AG08395 (cell line): ENCODE results near the gene RAB17.

Experiments used
- DNase-seq: peaks from one replicate; pipeline ENCODE4 v3.0.0; 2012; ENCODE audit warnings: mixed read lengths, low spot score

The RAB17 gene

GRCh38 chr2:237590272-237591140 is at the start of gene RAB17:
Gene RAB17, minus strand, starts transcription at chr2:237590734. Its CDS starts 4,580 bp downstream, at chr2:237586154.
- DNase-seq, result no peak

DNA sequence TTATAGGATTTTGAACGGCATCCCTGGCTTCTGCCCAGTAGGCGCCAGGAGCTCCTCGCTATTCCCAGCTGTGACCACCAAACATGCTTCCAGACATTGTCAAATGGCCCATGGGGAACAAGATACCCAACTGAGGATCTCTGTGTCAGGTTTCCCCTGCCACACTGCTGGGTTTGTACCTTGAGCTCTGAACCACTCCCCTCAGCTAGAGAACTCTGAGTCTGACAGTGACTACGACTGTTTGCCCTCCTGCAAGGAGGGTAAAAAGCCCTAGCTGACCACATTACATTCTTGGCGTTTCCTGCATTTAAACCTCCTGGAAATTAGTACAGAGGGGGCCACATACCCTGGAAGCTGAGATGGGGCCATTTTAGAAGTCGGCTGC is 49.3 kb upstream of the RAB17 start:
- DNase-seq, result no peak

DNA sequence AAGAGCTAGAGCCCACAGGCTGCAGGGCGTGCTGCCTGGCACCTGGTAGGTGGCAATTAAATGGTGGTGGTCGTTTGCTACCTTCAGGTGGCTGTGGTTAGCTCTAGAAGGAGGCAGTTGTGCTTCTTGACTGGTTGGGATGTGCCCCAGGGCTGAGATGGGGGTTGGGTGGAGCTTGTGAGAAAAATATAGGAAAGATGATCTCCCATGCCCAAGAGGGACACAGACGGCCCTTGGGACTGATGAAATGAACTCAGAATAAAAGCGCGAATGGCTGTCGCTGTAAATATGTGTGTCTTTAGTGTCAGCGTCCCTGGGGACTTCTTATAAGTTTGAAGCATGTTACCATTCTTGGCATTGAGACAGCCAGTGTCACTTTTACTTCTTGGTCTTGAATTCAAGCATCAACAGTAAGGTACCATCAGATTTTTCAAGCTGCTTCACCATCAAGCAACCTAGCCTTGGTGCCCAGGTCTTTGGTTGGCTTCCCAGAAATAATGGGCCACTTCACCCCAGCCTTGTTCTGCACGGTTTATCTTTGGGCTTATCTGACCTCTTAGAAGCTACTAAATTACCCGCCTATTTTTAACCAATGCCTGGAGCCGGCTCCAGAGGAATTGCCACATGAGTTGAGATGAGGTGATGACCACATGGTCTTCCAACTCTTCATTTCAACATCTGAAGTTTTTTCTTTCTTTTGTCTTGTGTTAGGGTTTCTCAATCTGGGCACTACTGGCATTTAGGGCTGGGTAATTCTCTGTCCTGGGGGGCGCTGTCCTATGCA is 48.7 kb upstream of the RAB17 start:
- no peak for DNase-seq

GRCh38 chr2:237638176-237638575 is 47.6 kb upstream of the RAB17 start:
- DNase-seq, result no peak

- DNase-seq, result no peak
These were observed 47.0 kb upstream of the RAB17 start for GRCh38 chr2:237637429-237638135.

GRCh38 chr2:237636578-237636977 is 46.0 kb upstream of the RAB17 start:
- no peak for DNase-seq

DNA sequence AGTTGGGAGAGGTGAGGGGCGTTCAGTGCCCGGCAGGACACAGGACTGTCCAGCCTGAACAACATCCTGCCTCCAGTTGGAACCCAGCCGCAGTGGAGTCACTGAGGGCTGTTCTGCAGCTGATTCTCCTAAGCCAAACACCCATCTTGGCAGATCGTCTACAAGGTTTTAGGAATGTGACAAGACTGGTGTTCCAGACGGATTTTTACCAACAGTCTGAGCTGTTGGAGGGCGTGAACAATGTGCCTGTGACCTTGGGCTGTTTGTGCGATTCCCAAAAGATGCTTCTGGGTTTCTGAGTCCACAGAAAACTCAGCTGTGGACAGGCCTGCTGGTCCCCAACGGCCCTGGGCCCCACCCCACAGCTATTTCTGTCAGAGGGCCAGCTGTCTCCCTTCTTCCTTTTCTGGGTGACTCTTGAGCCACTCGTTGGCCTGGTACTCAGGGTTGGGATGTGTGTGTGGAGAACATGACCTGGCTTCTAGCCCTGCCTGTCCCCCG is 42.6 kb upstream of the RAB17 start:
- no peak for DNase-seq

DNA sequence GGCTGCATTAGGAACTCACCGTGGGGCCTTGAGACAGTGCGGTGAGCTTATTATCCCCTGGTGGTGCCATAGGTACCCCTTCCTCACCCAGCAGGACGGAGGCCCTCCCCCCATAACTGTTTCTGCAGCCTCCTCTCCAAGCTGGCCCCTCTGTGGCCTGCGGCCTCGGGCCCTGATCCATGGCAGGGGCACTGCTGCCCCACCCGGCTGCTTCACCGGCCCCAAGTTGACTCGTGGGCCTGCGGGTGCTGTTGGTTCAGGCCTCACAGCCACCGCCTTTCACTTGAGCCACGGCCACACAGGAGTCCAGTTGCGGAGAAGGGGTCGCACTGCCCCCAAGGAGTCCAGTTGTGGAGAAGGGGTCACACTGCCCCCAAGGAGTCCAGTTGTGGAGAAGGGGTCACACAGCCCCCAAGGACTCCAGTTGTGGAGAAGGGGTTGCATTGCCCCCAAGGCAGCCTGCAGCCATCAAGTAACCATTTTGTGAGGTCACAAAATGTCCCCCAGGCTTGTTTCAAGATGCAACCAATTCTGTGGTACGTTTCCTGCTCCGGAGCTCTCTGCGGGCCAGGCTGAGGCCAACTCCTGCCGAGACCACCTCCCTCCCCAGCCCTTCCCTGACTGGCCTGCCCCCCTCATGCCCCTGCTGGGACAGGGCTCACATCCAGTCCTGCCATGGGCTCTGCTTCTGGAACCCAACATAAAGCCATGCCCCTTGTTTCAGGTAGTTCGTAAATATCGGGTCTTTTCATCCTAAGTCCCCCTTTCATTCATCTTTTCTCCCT is 41.5 kb upstream of the RAB17 start:
- no peak for DNase-seq

DNA sequence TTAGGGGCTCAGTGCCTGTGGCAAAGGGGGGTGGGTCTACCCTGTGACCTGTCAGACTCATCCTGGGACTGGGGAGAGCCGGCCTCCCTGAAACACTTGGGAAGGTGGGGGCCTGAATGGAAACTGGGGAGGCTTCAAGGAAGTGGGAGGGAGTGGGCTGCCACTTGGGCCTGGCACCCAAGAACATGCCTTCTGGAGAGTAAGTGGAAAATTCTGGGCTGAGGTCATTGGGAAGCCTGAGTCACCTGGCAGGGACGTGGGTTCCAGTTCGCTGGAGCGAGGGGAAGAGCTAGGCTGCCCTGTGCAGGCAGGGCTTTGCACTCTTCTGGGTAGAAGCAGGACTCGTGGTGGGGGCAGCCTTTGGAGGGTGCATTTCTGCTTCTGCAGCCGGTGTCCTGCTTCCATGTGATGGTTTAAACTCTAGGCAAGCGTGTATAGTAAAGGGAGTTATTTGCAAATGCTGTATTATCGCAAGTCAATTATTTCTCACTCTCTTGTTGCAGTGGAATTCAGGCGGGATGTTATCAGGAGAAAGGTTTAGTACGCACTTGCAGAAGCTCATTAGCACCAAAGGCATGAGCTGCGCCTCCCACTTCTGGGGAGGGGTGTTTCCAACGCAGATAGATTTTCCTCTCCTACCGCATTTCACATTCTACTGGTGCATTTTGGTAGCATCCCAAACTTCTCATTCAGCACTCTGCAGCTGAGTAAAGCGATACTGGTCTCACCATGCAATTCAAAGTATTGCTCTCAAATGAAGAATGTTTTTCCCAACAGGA is 40.7 kb upstream of the RAB17 start:
- DNase-seq, result peak; percentile 46

GRCh38 chr2:237630216-237631000 is 39.9 kb upstream of the RAB17 start:
- DNase-seq, result no peak

GRCh38 chr2:237629739-237630138 is 39.2 kb upstream of the RAB17 start:
- peak; percentile 62 for DNase-seq

- DNase-seq, result no peak
These were observed 38.6 kb upstream of the RAB17 start for GRCh38 chr2:237629188-237629534.

DNA sequence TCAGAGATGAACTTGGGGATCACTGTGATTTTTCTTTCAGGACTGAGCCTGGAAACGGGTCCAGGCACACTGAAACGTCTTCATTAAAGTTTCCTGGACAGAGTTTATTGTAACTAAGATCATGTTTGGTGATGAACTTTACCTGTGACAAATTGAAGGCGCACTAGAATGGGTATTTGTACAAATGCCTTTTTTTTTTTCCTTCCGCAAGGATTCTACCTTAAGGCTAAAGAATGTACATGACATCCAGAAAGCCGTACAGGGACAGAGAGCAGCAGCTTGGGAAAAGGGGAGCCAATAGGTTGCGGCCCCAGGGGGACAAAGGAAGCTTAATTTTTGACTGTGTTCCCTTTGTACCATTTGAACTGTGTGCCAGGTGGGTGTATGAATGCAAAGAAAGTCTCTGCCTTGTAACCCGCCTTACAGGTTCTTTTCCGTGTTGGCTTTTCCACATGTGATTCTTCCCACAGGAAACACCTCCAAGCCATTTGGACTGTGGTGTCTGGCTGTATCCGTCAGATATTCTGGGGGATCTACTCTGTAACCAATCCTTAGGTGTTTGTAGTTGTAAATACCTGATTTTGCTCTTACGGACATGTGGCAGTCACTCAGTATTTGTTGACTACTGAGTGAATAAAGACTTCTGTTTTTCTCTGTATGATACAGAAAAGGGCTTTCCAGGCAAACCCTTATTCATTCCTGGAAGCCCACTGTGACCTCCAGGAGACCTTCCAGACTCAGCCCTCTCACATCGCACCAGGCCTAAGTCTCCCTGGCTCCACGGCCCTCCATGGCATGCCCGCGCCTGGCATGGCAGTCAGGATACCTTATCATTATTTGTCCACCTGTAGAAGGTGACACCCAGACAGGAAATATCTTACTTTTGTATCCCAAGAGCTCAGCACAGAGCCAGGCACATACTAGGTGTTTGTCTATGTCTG is 38.0 kb upstream of the RAB17 start:
- DNase-seq, result no peak

DNA sequence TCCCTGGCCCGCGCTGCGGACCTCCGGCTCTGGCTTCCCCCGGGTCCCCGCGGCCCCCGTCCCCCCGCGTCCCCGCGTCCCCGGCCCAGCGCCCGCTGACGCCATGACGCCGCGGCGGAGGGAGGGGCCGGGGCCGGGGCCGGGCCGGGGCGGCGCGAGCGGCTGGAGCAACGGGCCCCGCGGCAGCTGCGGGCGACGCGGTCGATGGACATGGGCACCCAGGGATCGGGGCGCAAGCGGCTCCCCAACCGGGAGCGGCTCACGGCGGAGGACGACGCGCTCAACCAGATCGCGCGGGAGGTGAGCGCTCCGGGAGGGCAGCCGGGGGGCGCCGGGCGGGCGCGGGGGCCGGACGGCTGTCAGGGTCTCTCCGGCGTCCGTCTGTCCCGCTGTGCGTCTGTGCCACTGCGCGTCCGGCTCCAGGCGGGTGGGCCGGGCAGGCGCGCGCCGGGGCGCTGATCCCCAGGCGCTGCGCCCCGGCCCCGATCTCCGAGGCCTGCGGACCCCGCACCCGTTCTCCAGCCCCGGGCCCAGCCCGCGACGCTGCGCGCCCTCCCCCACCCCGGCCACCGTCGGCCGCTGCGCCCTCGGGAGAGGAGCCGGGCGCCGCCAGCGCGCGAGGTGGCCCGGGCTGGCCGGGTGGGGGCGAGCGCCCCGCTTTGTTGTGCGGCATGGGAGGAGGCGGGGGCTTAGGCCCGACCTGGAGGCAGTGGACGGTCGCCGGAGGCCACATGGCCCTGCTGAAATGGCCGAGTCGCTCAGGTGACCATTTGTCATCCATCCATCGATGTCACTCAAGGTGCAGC is 37.1 kb upstream of the RAB17 start, which contains the start of gene LRRFIP1:
LRRFIP1 (plus strand) TSS at position 147 of the 806 bp plus-strand sequence; CDS start at position 205, 58 bp downstream.
- peak; percentile 61 for DNase-seq

DNA sequence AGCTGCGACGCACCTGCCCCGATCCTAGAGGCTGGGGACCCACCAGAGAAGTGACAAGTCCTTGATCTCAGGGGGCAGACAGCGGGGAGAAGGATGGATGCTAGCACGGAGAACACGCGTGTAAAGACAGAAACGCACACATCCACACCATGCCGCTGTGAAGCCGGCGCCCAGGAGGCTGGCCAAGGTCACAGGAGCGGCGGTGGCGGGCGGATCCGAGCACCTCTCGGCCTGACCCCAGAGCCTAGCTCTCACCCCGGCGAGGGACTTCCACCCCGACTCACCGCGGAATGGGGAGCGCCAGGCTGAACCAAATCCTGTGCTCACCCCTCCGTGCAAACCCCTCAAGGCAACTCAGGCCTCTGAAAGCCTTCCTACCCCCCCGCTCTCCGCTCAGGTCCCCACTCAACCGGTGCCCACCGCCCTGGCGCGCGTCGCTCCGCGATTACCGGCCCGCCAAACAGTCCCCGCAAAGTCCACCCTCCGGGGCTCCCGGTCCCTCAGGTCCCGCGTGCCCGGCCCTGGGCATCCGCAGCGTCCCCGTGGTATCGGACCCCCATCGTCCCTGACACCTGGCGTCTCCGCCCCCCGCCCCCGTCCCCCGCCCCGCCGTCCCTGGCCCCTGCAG is 36.4 kb upstream of the RAB17 start:
- no peak for DNase-seq

GRCh38 chr2:237625777-237626176 is 35.2 kb upstream of the RAB17 start:
- no peak for DNase-seq

GRCh38 chr2:237625216-237625705 is 34.7 kb upstream of the RAB17 start:
- no peak for DNase-seq
